PC-9 (cell line): ENCODE results near the gene PCSK5. TPM values are rescaled to one million over a fixed set of nuclear protein-coding genes. Genes with fewer than 3 reads are reported as not detected.
A peak's percentile ranks its signal among the peaks of the same experiment; 100 is the strongest.

Source experiments
- BruUV-seq: library from RNA; stranded (reverse); fragments of 400-500 nt; replicated peaks from 2 replicates; lab custom pipeline; 2021; lab: Mats Ljungman, UMichigan
- CTCF ChIA-PET: fragments of 300-600 bp; sonication (Branson Sonifier 250); formaldehyde crosslinking; loops from one replicate; lab custom pipeline; 2022; ENCODE audit warnings: antibody characterized with exemption; lab: Charles Lee
- POLR2A ChIA-PET: fragments of 300-600 bp; sonication (Branson Sonifier 250); formaldehyde crosslinking; loops from one replicate; lab custom pipeline; 2022; ENCODE audit warnings: antibody characterized with exemption; ENCODE audit not compliant: unreplicated experiment; lab: Charles Lee
- DNase-seq, 2 experiments: peaks; one replicate each; pipeline versions ENCODE4 v3.0.0 to v3.0.0-alpha.2; 2015 to 2022; ENCODE audit warnings: mixed read lengths in 1 of 2
- H2AFZ ChIP-seq: fragments of 200-600 bp; sonication (generic); 2 replicates; pipeline ENCODE4 v1.8.1; 2017; ENCODE audit warnings: antibody characterized with exemption
- H3F3A ChIP-seq: fragments of 200-600 bp; sonication (generic); 2 replicates; pipeline ENCODE4 v1.8.1; 2017; ENCODE audit warnings: antibody characterized with exemption, mild to moderate bottlenecking, low read depth; ENCODE audit not compliant: insufficient read depth
- H3K27ac ChIP-seq: fragments of 200-600 bp; sonication (generic); 2 replicates; pipeline ENCODE4 v1.6.1; 2016; ENCODE audit warnings: mixed run types
- H3K27me3 ChIP-seq: fragments of 200-600 bp; sonication (generic); 2 replicates; pipeline ENCODE4 v1.6.1; 2016; ENCODE audit warnings: low read depth, mixed run types; ENCODE audit not compliant: insufficient read depth
- H3K36me3 ChIP-seq: fragments of 200-600 bp; sonication (generic); 2 replicates; pipeline ENCODE4 v1.6.1; 2016; ENCODE audit warnings: low read depth, mixed run types
- H3K4me1 ChIP-seq: fragments of 200-600 bp; sonication (generic); replicated peaks from 2 replicates; pipeline ENCODE4 v1.6.1; 2016; ENCODE audit warnings: mixed run types; ENCODE audit not compliant: insufficient read depth
- H3K4me2 ChIP-seq: fragments of 200-600 bp; sonication (generic); 2 replicates; pipeline ENCODE4 v1.6.1; 2017; ENCODE audit warnings: mixed run types
- H3K4me3 ChIP-seq: fragments of 200-600 bp; sonication (generic); 2 replicates; pipeline ENCODE4 v1.6.1; 2016; ENCODE audit warnings: mixed run types
- H3K79me2 ChIP-seq: fragments of 200-600 bp; sonication (generic); 2 replicates; pipeline ENCODE4 v1.6.1; 2017; ENCODE audit warnings: low read depth, mixed run types
- H3K9me2 ChIP-seq: fragments of 200-600 bp; sonication (generic); 2 replicates; pipeline ENCODE4 v1.8.1; 2017; ENCODE audit warnings: mild to moderate bottlenecking; ENCODE audit not compliant: insufficient read depth
- H3K9me3 ChIP-seq: fragments of 200-600 bp; sonication (generic); 2 replicates; pipeline ENCODE4 v1.8.1; 2016; ENCODE audit warnings: low read depth; ENCODE audit not compliant: insufficient read depth
- H4K20me1 ChIP-seq: fragments of 200-600 bp; sonication (generic); 2 replicates; pipeline ENCODE4 v1.8.1; 2017; ENCODE audit not compliant: insufficient read depth
- CTCF ChIP-seq: fragments of 200-600 bp; sonication (generic); conservative IDR thresholded peaks from 2 replicates; pipeline ENCODE4 v1.6.1; 2017; ENCODE audit warnings: mixed run types, antibody characterized with exemption, mild to moderate bottlenecking, moderate library complexity
- EZH2 ChIP-seq: fragments of 200-600 bp; sonication (generic); IDR thresholded peaks from 2 replicates; pipeline ENCODE4 v1.8.0; 2017; ENCODE audit warnings: antibody characterized with exemption, low read depth
- intact Hi-C: fragments of 100-400 bp; cut with micrococcal nuclease; formaldehyde crosslinking; loops from one replicate; pipeline ENCODE4 v1.10.0; 2022; ENCODE audit not compliant: unreplicated experiment
- total RNA-seq: library from RNA; stranded (reverse); gene quantifications from 2 replicates; pipeline ENCODE4 v1.2.3, GENCODE V29; 2021

PCSK5 gene
- total RNA-seq, 1 experiment from 2014 or later = 8.2 TPM

GRCh38 chr9:76181781-76182180 is 291.3 kb downstream of the PCSK5 start:
- no peaks in the 10 kb centered on the region for H3K79me2 ChIP-seq
- H2AFZ ChIP-seq = no peak overlapping the region
- ChIA-PET CTCF (interaction anchor here (0.6 kb wide), 1 partner anchor 295 kb away, joined by 4 read pairs; no protein-coding TSS in a partner anchor), POLR2A (no interaction called here)
- H3K9me2 ChIP-seq = no peaks in the 10 kb centered on the region
- no peaks in the 10 kb centered on the region for H4K20me1 ChIP-seq
- H3K9me3 ChIP-seq = no peaks in the 10 kb centered on the region
- TSS peak; percentile 24 for BruUV-seq
- intact Hi-C loops = loop anchor here (1.0 to 10.0 kb wide), 5 partner anchors 35 to 291 kb away; partner anchors contain the start of gene PCSK5
- peak overlapping the region; percentile 76 for H3K27ac ChIP-seq
- peak overlapping the region; percentile 66 for H3K4me2 ChIP-seq
- 0 out of 2 replicates have a peak, but pooled peaks cover 11% of the 10 kb centered on the region for H3K36me3 ChIP-seq
- H3K4me1 ChIP-seq = peaks cover 22% of the 10 kb centered on the region
- TF ChIP-seq EZH2 (no peak), CTCF (no peak)
- peaks cover 26% of the 10 kb centered on the region for H3F3A ChIP-seq
- no peak for DNase-seq
- H3K27me3 ChIP-seq = no peaks in the 10 kb centered on the region
- peak overlapping the region; percentile 37; the same call in 1 of the 2 replicates for H3K4me3 ChIP-seq

GRCh38 chr9:76185432-76185831 is 295.0 kb downstream of the PCSK5 start:
- Histone ChIP-seq H3K36me3 (0 out of 2 replicates have a peak, but pooled peaks cover 11% of the 10 kb centered on the region), H3K79me2 (no peaks in the 10 kb centered on the region), H4K20me1 (no peaks in the 10 kb centered on the region), H2AFZ (no peak overlapping the region), H3F3A (peaks cover 14% of the 10 kb centered on the region), H3K4me1 (peaks cover 17% of the 10 kb centered on the region), H3K9me2 (no peaks in the 10 kb centered on the region), H3K9me3 (no peaks in the 10 kb centered on the region), H3K27me3 (no peaks in the 10 kb centered on the region), H3K4me2 (no peak overlapping the region), H3K27ac (no peak overlapping the region), H3K4me3 (no peak overlapping the region)
- ChIA-PET POLR2A (no interaction called here), CTCF (no interaction called here)
- BruUV-seq = no TSS peak
- TF ChIP-seq EZH2 (no peak), CTCF (no peak)
- DNase-seq = no peak
- intact Hi-C loops = loop anchor here (10.0 kb wide), 1 partner anchor 119 kb away; no protein-coding TSS in a partner anchor

- H3K4me2 ChIP-seq = no peak overlapping the region
- H3K9me2 ChIP-seq = no peaks in the 10 kb centered on the region
- H3K4me3 ChIP-seq = no peak overlapping the region
- H3F3A ChIP-seq = no peaks in the 10 kb centered on the region
- POLR2A ChIA-PET = interaction anchor here (0.6 kb wide), 1 partner anchor 207 kb away, joined by 4 read pairs; no protein-coding TSS in a partner anchor
- H2AFZ ChIP-seq = no peak overlapping the region
- H3K27me3 ChIP-seq = no peaks in the 10 kb centered on the region
- no peaks in the 10 kb centered on the region for H3K9me3 ChIP-seq
- H3K79me2 ChIP-seq = no peaks in the 10 kb centered on the region
- intact Hi-C loops = loop anchor here (10.0 kb wide), 1 partner anchor 117 kb away; no protein-coding TSS in a partner anchor
- CTCF ChIA-PET = no interaction called here
- TF ChIP-seq EZH2 (no peak), CTCF (no peak)
- peaks cover 11% of the 10 kb centered on the region; the same call in 1 of the 2 replicates for H3K36me3 ChIP-seq
- DNase-seq = no peak
- H3K27ac ChIP-seq = no peak overlapping the region
- H4K20me1 ChIP-seq = no peaks in the 10 kb centered on the region
- H3K4me1 ChIP-seq = no peaks in the 10 kb centered on the region
- no TSS peak for BruUV-seq
Observed at GRCh38 chr9:76188286-76188685, 297.8 kb downstream of the PCSK5 start.
